DND-41 (cell line): ENCODE results near the gene FMNL3.
"Not testable (repeated sequence)": the region's sequence is repeated elsewhere in the genome, so short reads cannot be mapped to it uniquely, and the experiment has no call there.

ENCODE experiments used
- ATAC-seq: fragments of 200-7000 bp; cut with Tn5 transposase; 3 replicates; pipeline ENCODE4 v1.9.1; 2021; ENCODE audit warnings: low read depth; ENCODE audit not compliant: insufficient read depth
- DNase-seq: peaks from one replicate; pipeline ENCODE4 v3.0.0-alpha.2; 2020
- H2AFZ ChIP-seq: 2 replicates; pipeline ENCODE4 v1.6.0; 2012; ENCODE audit warnings: low read depth, low read length
- H3K27ac ChIP-seq: 2 replicates; pipeline ENCODE4 v1.5.1; 2012; ENCODE audit warnings: low read length, inconsistent platforms
- H3K27me3 ChIP-seq: fragments of 200-600 bp; sonication (generic); 2 replicates; pipeline ENCODE4 v1.6.0; 2012; ENCODE audit warnings: low read length, mild to moderate bottlenecking, inconsistent platforms; ENCODE audit not compliant: insufficient read depth, poor library complexity
- H3K36me3 ChIP-seq: 2 replicates; pipeline ENCODE4 v1.5.1; 2012; ENCODE audit warnings: low read length, inconsistent platforms; ENCODE audit not compliant: insufficient read depth
- H3K4me1 ChIP-seq: 2 replicates; pipeline ENCODE4 v1.5.1; 2012; ENCODE audit warnings: mild to moderate bottlenecking, low read length; ENCODE audit not compliant: insufficient read depth
- H3K4me2 ChIP-seq: 2 replicates; pipeline ENCODE4 v1.6.0; 2012; ENCODE audit warnings: mild to moderate bottlenecking, moderate library complexity, low read length, inconsistent platforms; ENCODE audit not compliant: insufficient read depth
- H3K4me3 ChIP-seq, 2 experiments: fragments of 200-600 bp in 1 of 2; shearing (Covaris generic) in 1 of 2; 2 replicates each; pipeline ENCODE4 v1.5.1; 2012 to 2016; ENCODE audit warnings: inconsistent platforms in 2 of 2, low read length in 2 of 2, mild to moderate bottlenecking in 2 of 2, low read depth in 1 of 2, moderate library complexity in 1 of 2
- H3K79me2 ChIP-seq: 2 replicates; pipeline ENCODE4 v1.6.0; 2012; ENCODE audit warnings: low read length, inconsistent platforms; ENCODE audit not compliant: insufficient read depth
- H3K9ac ChIP-seq: 2 replicates; pipeline ENCODE4 v1.6.0; 2012; ENCODE audit warnings: low read depth, mild to moderate bottlenecking, inconsistent platforms, low read length, moderate library complexity
- H3K9me3 ChIP-seq: 2 replicates; pipeline ENCODE4 v1.5.1; 2012; ENCODE audit warnings: low read length, moderate library complexity, mild to moderate bottlenecking, inconsistent platforms; ENCODE audit not compliant: insufficient read depth, severe bottlenecking
- H4K20me1 ChIP-seq: 2 replicates; pipeline ENCODE4 v1.6.0; 2012; ENCODE audit warnings: low read length; ENCODE audit not compliant: insufficient read depth
- EZH2 ChIP-seq: IDR thresholded peaks from 3 replicates; pipeline ENCODE4 v1.6.1; 2012; ENCODE audit warnings: borderline replicate concordance, low read depth, mild to moderate bottlenecking, moderate library complexity, low read length, inconsistent platforms; ENCODE audit not compliant: severe bottlenecking
- TF ChIP-seq, protein P1 (sequence below): IDR thresholded peaks from 2 replicates; pipeline ENCODE4 v1.5.1; 2012; ENCODE audit warnings: borderline replicate concordance, low read length, moderate library complexity, mild to moderate bottlenecking; ENCODE audit not compliant: poor library complexity, severe bottlenecking; ENCODE audit errors: extremely low read depth

The FMNL3 gene

DNA sequence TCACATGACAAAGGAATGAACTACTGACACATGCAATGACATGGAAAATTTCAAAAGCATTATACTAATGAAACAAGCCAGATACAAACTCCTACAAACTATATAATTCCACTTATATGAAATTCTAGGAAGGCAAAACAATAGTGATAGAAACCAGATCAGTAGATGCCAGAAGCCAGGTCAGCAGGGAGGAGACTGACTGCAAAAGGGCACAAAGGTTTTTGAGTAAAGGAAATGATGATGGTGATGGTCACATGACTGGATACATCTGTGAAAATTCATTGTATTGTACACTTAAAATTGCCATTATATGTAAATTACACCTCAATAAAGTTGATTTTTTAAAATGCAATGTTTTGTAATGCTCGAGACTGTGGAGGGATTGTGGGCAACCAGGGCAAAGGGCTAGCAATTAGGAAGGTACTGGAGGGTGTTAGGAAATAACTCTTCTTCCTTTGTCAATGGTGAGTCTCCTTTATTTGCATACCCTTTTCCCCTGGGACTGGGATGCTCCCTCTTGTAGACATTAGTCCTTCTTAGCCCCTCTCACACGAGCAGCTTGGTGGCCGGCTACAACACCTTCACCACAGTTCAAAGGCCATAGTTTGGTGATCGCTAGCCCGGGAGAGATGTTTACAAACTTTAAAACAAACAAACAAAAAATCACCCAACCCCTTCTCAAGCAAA lies 90.5 kb downstream of the FMNL3 start:
- no peak overlapping the region for H3K27ac ChIP-seq
- H3K79me2 ChIP-seq: no peaks in the 10 kb centered on the region
- no peaks in the 10 kb centered on the region for H3K36me3 ChIP-seq
- no peak for ATAC-seq
- no peak for TF ChIP-seq EZH2
- TF ChIP-seq, protein P1, sequence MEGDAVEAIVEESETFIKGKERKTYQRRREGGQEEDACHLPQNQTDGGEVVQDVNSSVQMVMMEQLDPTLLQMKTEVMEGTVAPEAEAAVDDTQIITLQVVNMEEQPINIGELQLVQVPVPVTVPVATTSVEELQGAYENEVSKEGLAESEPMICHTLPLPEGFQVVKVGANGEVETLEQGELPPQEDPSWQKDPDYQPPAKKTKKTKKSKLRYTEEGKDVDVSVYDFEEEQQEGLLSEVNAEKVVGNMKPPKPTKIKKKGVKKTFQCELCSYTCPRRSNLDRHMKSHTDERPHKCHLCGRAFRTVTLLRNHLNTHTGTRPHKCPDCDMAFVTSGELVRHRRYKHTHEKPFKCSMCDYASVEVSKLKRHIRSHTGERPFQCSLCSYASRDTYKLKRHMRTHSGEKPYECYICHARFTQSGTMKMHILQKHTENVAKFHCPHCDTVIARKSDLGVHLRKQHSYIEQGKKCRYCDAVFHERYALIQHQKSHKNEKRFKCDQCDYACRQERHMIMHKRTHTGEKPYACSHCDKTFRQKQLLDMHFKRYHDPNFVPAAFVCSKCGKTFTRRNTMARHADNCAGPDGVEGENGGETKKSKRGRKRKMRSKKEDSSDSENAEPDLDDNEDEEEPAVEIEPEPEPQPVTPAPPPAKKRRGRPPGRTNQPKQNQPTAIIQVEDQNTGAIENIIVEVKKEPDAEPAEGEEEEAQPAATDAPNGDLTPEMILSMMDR: no peak
- 0 out of 2 replicates have a peak, but pooled peaks cover 1% of the 10 kb centered on the region for H4K20me1 ChIP-seq
- H3K4me1 ChIP-seq: peaks cover 14% of the 10 kb centered on the region
- H3K4me3 ChIP-seq: no peak overlapping the region
- H3K9me3 ChIP-seq: no peaks in the 10 kb centered on the region
- no peak for DNase-seq
- H3K4me2 ChIP-seq: no peak overlapping the region
- no peak overlapping the region for H3K9ac ChIP-seq
- peaks cover 12% of the 10 kb centered on the region for H3K27me3 ChIP-seq
- no peak overlapping the region for H2AFZ ChIP-seq

DNA sequence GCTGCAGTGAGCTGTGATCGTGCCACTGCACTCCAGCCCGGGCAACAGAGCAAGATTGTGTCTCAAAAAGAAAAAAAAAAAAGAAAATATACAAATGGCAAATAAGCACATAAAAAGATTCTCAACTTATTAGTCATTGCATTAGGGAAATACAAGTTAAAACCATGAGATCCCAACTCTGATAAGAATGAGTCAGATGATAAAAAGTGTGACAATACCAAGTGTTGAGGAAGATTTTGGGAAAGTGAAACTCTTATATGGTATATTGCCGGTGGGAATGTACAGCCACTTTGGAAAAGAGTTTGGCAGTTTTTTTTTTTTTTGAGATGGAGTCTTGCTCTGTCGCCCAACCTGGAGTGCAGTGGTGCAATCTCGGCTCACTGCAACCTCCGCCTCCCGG lies 91.5 kb downstream of the FMNL3 start:
- Histone ChIP-seq H4K20me1 (no peaks in the 10 kb centered on the region), H3K9me3 (no peaks in the 10 kb centered on the region), H2AFZ (no peak overlapping the region), H3K4me2 (no peak overlapping the region), H3K36me3 (no peaks in the 10 kb centered on the region), H3K4me3 (no peak overlapping the region), H3K27ac (no peak overlapping the region), H3K27me3 (peaks cover 12% of the 10 kb centered on the region), H3K79me2 (no peaks in the 10 kb centered on the region), H3K4me1 (peaks cover 5% of the 10 kb centered on the region), H3K9ac (no peak overlapping the region)
- TF ChIP-seq EZH2: no peak
- DNase-seq: no peak
- ATAC-seq: no peak

DNA sequence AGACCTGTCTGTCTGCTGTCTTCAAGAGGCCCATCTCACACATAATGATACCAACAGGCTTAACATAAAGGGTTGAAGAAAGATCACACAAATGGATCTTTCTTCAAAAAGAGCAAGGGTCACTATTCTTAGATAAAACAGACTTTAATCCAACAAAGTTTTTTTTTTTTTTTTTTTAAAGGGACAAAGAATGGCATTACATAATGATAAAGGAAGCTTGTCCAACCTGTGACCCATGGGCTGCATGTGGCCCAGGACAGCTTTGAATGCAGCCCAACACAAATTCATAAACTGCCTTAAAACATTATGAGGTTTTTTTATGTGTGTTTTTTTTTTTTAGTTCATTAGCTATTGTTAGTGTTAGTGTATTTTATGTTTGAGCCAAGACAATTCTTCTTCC lies 95.0 kb downstream of the FMNL3 start:
- no peaks in the 10 kb centered on the region for H3K9me3 ChIP-seq
- no peak for ATAC-seq
- no peak overlapping the region for H3K4me2 ChIP-seq

DNA sequence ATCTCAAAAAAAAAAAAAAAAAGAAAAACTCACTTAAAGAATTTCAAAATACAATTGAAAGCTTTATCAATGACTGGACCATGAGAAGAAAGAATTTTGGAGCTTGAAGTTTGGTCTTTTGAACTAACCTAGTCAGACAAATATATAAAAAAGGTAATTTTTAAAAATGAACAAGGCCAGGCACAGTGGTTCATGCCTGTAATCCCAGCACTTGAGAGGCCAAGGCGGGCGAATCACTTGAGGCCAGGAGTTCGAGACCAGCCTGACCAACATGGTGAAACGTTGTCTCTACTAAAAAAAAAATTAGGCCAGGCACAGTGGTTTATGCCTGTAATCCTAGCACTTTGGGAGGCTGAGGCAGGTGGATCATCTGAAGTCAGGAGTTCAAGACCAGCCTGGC lies 96.4 kb downstream of the FMNL3 start:
- not testable (repeated sequence) for H3K79me2 ChIP-seq, H3K9ac ChIP-seq, H3K9me3 ChIP-seq, H3K27ac ChIP-seq, H2AFZ ChIP-seq, DNase-seq, ATAC-seq, H3K36me3 ChIP-seq, H3K27me3 ChIP-seq, H3K4me3 ChIP-seq, H3K4me2 ChIP-seq, H4K20me1 ChIP-seq, H3K4me1 ChIP-seq

More for the DNA sequence above, 95.0 kb downstream of the FMNL3 start:
- Histone ChIP-seq H3K27me3 (no peaks in the 10 kb centered on the region), H3K4me3 (no peak overlapping the region), H3K9ac (no peak overlapping the region), H3K4me1 (no peaks in the 10 kb centered on the region), H3K27ac (no peak overlapping the region), H4K20me1 (no peaks in the 10 kb centered on the region), H3K36me3 (no peaks in the 10 kb centered on the region), H2AFZ (no peak overlapping the region), H3K79me2 (no peaks in the 10 kb centered on the region)
- DNase-seq: no peak
- TF ChIP-seq EZH2: no peak
- TF ChIP-seq, protein P1: no peak
